GM19025 (cell line): ENCODE results near the gene TACO1.
A peak's percentile ranks its signal among the peaks of the same experiment; 100 is the strongest.

ENCODE experiments used
- ATAC-seq: cut with Tn5 transposase; IDR thresholded peaks from one replicate; pipeline ENCODE4 v1.9.1; 2021; ENCODE audit warnings: mild to moderate bottlenecking, low read depth, moderate library complexity; ENCODE audit not compliant: unreplicated experiment

TACO1 gene

DNA sequence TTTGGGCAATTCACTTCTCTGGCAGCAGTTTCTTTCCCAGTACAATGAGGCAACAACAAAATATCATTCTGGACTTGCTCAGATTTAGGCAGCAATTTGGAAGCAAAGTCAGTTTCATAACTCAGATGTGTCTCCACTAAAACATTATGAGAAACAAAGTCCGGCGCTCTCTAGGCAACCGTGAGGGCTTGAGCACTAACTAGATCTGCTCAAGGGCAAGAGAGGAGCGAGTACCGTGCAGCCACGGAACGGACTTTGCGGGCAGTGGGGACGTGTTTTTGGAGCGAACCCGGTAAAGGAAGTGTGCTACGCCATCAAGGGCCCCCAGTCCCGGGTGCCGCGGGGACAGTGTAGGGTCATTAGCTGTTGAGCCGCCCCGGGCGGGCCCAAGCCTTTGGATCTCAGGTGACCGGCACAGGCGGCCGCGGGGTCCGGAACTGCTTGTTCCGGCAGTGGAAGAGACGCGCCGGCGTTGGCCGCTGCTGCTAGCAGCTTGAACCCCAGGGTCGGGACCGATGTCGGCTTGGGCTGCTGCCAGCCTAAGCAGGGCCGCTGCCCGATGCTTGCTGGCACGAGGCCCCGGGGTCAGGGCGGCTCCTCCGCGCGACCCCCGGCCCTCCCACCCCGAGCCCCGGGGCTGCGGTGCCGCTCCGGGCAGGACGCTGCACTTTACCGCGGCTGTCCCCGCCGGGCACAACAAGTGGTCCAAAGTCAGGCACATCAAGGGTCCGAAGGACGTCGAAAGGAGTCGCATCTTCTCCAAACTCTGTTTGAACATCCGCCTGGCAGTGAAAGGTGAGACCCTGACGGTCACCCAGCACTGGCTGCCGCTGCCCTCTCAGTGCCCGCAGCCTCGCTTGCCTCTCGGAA, at the start of gene TACO1:
TSS of gene TACO1 (plus strand) at position 327 of the 870 bp plus-strand sequence. CDS start at position 516, 189 bp downstream.
- ATAC-seq = peak; percentile 90

DNA sequence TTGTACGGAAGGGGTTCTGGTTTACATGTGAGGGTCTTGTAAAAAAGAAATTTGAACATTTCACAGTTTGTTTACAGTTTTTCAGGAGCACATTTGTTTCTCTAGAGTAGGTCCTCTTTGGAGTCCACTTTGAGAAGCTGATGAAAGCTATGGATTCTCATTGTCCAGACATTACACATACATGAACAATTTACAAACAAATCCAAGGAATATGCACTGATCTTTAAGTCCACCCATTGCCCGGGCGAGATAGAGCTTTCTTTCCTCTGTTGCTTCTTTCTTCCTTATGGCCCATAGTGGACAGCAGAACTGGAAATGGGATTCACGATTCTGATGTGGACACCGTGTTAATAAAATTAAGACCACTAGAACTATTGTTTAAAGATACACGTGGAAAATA, 48.5 kb upstream of the TACO1 start:
- no peak for ATAC-seq

DNA sequence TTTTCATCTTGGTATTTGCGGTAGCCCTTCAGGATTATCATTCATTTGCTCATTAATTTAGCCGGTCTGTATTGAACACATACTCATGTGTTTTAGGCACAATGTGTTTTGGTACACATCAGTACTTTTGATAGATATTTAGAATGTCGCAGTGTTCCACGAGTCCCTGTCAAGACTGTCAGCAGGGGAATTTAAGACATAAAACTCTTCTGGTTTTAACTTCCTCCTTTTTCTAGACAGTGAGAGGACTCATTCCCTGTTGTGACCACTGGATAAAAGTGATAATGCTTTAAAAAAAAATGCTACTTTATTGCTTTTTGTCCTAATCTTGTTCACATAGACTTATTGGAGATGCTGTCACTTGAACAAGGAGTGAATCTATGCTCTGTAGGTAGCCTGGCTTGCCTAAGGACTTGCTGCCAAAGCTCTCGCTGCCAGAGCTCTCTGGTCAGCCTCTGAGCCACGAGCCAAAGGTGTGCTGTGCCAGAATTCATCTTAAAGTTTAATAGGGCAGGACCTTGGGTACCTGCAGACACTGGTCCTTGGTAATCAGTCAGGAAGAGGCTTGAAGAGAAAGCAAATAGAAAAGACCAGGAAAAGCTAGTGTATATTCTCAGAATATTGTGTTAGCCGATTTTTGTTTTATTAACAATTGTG, 45.1 kb upstream of the TACO1 start:
- no peak for ATAC-seq

DNA sequence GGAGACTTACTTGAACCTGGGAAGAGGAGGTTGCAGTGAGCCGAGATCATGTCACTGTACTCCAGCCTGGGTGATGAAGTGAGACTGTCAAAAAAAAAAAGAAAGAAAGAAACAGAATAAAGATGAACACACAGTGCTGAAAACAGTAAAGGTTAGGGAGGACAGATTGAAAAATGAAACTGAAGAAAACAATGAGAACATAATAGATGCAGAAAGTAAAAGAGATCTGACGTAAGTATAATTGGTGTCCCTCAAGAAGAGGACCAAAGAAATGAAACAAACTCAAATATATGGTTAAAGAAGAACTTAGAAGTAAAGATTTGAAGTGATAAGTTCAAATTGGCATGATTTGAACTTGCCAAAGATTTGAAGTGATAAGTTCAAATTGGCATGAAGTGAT, 43.3 kb upstream of the TACO1 start:
- ATAC-seq = no peak

DNA sequence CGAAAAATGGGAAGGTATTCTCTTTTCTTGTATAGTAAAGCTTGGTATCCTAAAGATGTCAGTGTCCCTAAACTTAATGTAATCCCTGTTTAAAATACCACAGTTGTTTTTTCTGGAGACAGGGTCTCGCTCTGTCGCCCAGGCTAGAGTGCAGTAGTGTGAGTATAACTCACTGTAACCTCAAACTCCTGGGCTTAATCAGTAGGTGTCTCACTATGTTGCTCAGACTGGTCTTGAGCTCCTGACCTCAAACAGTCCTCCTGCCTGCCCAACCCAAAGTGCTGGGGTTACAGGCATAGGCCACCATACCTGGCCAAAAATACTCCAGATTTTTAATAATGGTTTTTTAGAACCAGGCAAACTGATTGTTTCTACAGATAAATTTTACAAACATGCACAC, 42.3 kb upstream of the TACO1 start:
- no peak for ATAC-seq

DNA sequence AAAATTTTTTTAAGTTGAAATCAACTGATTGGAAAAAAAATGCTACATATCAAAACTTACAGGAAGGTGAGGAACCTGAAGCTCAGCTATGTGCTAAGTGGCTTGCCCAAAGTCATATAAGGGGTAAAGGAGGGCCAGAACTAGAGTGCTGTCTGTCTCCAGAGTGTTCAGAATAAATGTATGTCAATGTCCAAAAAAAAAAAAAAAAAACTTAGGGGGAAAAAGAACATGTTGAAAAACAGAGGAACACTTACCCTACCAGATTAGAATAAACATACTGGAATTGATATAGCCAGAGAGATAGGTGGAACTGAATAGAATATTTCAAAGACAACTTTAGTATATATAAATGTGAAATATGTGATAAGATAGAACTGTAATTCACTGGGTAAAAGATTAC, 38.9 kb upstream of the TACO1 start:
- ATAC-seq = no peak

DNA sequence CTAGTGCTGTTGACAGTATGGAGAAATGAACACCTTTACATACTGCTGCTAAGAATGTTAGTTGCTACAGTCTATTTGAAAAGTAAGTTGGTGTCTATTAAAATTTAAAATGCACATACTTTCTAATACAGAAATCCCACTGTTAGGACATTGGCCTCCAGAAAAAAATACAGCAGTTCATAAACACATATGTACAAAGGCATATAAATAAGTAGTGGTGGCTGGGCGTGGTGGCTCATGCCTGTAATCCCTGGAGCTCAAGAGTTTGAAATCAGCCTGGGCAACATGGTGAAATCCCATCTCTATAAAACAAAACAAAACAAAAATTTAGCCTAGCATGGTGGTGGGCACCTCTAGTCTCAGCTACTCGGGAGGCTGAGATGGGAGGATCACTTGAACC, 37.4 kb upstream of the TACO1 start:
- no peak for ATAC-seq

DNA sequence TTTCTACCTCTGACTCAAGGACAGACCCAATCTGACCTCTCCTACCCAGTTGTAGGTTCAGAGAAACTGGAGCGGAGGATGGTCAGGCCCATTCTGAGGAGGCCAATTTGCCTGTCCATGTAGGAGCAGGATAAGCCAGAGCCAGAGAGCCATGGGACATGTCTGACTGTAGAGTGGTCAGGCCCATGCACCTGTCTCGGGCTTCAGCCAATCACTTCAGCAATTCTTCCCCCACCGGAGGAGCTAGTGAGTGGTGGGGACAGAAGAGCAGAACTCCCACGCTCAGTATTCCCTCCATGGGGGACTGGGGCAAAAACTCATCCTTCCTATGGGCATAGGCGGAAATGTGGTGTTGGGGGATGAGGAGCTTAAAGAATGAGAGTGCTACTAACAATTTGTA, 36.1 kb upstream of the TACO1 start:
- ATAC-seq = no peak

DNA sequence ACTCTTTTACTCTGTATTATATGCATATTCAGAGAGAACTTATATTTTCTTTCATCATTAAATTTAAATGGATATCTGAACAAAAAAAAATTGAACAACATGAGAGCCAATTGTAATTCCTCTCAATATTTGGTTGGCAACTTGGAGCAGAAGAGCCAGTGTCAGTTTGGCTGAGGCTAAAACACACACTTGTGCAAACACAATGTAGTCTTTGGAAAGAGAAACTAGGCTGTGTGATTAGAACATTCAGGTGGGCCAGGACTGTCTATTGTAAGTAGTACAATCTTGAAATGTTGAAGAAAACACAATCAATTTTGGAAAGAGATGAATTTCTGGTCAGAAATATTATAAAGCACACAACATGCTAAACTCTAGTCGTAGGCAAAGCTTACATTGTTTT, 33.5 kb upstream of the TACO1 start:
- no peak for ATAC-seq

DNA sequence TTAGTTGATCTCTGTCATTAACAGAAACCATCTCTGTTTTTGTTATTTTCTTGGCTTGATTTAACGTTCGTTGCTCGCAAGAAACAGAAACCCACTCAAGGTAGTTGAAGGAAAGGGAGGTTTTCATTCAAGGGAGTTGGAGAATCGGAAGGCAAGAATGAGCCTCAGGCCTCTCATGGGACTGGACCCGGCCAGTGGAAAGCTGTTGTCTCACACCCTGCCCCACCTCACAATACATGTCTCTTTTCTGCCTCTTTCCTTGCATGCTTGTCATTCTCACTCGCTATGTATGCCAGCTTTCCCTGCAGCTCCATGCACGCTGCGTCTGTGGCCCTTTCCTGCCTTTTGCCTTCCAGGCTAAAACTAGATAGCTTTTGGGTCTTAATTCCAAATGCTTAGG, 32.1 kb upstream of the TACO1 start:
- no peak for ATAC-seq

DNA sequence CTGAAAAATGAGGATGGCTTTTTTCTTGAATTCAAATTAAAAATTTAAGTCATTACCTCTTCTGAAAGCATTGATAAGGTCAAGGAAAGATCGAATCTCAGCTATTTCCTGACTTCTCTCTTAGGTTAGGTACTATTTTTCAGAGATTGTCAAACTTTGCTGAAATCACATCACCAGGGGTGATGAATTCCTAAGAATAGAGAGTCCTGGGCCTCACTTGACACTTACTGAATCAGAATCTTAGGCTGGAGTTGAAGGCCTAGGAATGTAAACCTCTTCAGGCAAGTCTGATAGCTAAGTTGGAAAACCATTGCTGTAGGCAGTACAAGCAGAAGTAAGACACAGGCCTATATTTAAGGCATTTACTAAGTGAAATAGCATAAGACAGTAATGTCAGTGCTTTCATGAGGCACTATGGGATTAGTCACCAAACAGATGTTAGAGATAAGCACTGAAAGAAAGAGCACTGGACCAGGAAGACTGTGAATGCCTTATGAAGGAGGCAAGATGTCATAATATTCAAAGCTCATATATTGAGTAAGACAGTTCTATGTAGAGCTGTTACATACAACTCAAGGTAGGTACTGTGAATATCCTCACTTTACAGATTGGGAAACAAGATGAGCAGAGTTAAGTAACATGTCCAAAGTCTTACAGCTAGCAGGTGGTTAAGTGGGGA, 28.9 kb upstream of the TACO1 start:
- ATAC-seq = no peak

DNA sequence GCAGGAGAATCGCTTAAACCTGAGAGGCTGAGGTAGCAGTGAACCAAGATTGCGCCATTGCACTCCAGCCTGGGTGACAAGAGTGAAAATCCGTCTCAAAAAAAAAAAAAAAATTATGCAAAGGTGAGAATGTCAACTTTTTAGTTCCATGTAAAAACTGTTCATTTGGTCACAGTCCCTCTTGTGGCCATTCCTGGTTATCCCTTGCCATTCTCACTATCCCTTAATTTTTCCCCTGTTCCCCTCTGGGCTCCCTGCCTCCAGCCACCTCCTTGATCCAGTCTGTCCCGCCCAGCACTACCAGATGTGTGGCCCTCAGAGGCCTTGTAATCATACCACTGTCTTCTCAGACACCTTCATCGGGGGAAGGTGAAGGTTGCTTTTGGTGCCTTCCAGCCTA, 27.1 kb upstream of the TACO1 start:
- ATAC-seq = no peak

DNA sequence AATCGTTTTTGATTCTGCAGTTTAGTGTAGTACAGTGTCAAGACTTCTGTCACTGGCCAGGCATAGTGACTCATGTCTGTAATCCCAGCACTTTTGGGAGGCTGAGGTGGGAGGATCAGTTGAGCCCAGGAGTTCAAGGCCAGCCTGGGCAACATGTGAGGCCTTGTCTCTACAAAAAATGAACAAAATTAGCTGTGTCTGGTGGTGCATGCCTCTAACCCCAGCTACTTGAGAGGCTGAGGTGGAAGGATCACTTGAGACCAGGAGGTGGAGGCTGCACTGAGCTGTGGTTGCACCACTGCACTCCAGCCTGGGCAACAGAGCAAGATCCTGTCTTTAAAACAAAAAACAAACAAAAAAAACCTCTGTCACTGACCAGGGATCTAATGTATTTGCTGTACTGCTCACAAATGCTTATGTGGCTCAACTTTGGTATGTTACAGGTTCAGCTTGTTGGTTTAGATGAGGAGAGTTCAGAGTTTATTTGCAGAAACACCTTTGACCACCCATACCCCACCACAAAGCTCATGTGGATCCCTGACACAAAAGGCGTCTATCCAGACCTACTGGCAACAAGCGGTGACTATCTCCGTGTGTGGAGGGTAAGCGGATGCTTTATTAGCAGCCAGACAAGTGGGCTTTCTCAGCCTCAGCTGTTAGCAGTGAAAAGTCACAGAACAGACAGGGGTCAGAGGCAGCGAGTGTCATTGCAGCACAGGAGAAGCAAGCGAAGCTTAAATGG, 22.5 kb upstream of the TACO1 start:
- no peak for ATAC-seq

DNA sequence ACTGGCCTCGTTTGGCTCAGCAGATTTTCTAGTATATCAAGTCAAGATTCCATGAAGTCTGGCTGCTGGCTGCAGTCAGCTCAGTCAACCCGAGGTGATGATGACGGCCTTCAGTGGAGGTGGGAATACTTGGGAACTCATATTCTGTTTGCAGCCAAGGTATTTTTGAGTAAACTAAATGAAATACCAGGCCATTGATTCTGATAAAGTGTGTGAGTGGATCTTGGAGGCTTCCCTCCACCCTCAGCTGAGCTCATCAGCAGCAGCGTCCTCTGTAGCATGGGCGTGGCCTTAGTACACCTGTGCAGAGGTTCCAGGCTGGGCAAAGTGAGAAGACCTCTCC, 22.0 kb upstream of the TACO1 start:
- no peak for ATAC-seq

DNA sequence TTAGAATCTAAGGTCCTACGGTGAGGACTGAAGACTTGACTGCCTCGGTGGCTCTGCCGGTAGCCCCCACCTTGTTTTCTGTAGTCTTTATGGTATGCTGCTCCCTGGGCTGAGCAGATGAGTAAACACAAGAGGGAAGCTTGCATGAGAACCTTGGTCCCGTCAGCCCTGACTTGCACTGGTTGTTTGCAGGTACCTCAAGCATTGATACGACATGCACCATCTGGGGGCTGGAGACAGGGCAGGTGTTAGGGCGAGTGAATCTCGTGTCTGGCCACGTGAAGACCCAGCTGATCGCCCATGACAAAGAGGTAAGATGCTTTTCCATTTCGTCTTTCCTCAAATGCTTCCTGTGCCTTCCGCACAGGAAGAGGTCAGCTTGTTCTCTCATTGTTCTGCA, 21.1 kb upstream of the TACO1 start:
- no peak for ATAC-seq

DNA sequence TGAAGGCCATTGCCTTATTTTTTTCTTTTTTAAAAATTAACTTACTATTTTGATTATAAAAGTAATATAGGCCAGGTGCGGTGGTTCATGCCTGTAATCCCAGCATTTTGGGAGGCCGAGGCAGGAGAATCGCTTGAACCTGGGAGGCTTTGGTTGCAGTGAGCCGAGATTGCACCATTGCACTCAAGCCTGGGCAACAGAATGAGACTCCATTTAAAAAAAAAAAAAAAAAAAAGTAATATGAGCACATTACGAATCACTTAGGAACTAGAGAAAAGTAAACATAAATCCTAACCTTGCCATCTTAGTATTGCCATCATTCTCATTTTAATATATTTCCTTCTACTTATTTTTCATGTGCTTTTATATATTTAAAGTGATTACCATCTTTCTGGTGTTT, 12.9 kb upstream of the TACO1 start:
- ATAC-seq = no peak

DNA sequence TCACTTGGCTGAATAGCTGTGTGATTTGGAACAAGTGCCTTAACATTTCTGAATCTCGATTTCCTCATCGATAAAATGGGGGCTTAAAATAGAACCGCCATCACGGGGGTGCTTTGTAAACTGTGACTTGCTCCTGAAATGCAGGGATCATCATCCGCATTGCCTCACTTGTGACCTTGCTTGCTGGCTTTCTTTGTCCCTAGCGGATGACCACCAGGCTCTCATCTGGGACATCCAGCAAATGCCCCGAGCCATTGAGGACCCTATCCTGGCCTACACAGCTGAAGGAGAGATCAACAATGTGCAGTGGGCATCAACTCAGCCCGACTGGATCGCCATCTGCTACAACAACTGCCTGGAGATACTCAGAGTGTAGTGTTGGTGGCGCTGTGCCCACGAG, 11.9 kb upstream of the TACO1 start:
- no peak for ATAC-seq

DNA sequence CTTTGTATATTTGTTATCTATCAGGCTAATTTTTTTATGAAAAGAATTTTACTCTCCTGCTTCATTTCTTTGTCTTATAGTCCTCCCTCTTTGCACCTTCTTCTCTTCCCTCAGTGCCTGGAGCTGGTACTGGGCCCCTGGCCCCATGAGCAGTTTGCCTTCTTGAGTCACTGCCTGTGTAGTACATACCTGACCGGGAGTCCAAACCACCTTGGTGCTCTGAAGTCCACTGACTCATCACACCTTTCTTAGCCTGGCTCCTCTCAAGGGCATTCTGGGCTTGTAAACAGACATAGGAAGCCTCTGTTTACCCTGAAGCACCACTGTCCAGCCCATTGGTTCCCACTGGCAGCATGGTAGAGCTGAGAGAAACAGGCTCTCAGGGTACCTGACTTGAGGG, 11.0 kb upstream of the TACO1 start:
- no peak for ATAC-seq

DNA sequence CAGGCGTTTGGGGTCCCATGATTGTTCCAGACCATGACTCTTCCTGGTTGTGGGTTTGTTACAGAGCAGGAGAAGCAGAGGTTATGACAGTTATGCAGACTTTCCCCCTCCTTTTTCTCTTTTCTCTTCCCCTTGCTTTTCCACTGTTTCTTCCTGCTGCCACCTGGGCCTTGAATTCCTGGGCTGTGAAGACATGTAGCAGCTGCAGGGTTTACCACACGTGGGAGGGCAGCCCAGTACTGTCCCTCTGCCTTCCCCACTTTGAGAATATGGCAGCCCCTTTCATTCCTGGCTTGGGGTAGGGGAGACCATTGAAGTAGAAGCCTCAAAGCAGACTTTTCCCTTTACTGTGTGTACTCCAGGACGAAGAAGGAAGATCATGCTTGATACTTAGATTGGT, 7.9 kb upstream of the TACO1 start:
- ATAC-seq = no peak

DNA sequence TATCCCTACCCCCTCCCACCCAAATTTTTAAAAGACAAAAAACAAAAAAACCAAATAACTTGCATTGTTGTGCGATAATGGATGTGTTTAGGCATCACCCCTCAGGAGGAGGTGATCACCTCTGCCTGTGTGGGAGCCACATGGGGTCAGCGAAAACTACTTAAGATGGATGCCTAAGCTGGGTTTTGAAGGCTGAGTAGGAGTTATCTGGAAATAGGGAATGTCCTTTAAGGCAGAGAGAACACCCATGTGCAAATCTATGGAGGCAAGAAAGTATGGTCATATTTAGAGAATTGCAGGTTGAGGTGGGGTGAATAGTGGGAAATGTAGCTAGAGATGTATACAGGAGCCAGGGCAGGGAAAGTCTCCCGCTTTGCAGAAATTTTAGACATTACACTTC, 5.6 kb upstream of the TACO1 start:
- ATAC-seq = no peak
